GM12878 (cell line): ENCODE results near the gene STXBP2. TPM values are rescaled to one million over a fixed set of nuclear protein-coding genes. Genes with fewer than 3 reads are reported as not detected.

ENCODE experiments used
- ATAC-seq: fragments of 200-7000 bp; cut with Tn5 transposase; 3 replicates; pipeline ENCODE4 v1.9.1; 2020; ENCODE audit warnings: mild to moderate bottlenecking, moderate library complexity
- BruUV-seq: library from RNA; stranded (reverse); fragments of 400-500 nt; replicated peaks from 2 replicates; lab custom pipeline; 2021; lab: Mats Ljungman, UMichigan
- CTCF ChIA-PET: fragments of 300-600 bp; sonication (Branson Sonifier 250); formaldehyde crosslinking; extraction: SDS; loops from one replicate; lab custom pipeline; 2021; ENCODE audit warnings: inconsistent platforms; lab: Yijun Ruan, JAX
- POLR2A ChIA-PET: fragments of 350-600 bp; formaldehyde crosslinking; extraction: SDS; loops from one replicate; lab custom pipeline; 2021; ENCODE audit warnings: inconsistent platforms; lab: Charles Lee
- RAD21 ChIA-PET: fragments of 300-600 bp; sonication (Branson Sonifier 250); formaldehyde crosslinking; loops from one replicate; lab custom pipeline; 2023; ENCODE audit warnings: antibody characterized with exemption; ENCODE audit not compliant: unreplicated experiment; lab: Charles Lee
- SMC1A ChIA-PET: fragments of 300-600 bp; sonication (Branson Sonifier 250); formaldehyde crosslinking; loops from one replicate; lab custom pipeline; 2023; ENCODE audit not compliant: unreplicated experiment, uncharacterized antibody; lab: Charles Lee
- DNase-seq: peaks from one replicate; pipeline ENCODE4 v3.0.0-alpha.2; 2011; ENCODE audit warnings: low read depth, low spot score
- FAIRE-seq: peaks from 3 replicates; lab custom pipeline; 2011; peaks lifted over from hg19 to GRCh38; lab: Jason Lieb, UNC
- H2AFZ ChIP-seq: 2 replicates; pipeline ENCODE4 v1.6.0; 2011; ENCODE audit warnings: low read depth, low read length, control low read depth; ENCODE audit not compliant: control insufficient read depth
- H3K27ac ChIP-seq: 2 replicates; pipeline ENCODE4 v1.5.1; 2011; ENCODE audit warnings: control low read depth; ENCODE audit not compliant: control insufficient read depth, insufficient read depth
- H3K27me3 ChIP-seq, 2 experiments: replicated peaks in 1 of 2; 2 replicates each; pipeline versions ENCODE4 v1.6.0 to v1.6.1; 2011; ENCODE audit warnings: low read length in 1 of 2; ENCODE audit not compliant: control insufficient read depth in 2 of 2, insufficient read depth in 2 of 2
- H3K36me3 ChIP-seq, 2 experiments: 2 replicates each; pipeline ENCODE4 v1.5.1; 2011; ENCODE audit warnings: low read length in 1 of 2; ENCODE audit not compliant: control insufficient read depth in 2 of 2, insufficient read depth in 2 of 2
- H3K4me1 ChIP-seq: 2 replicates; pipeline ENCODE4 v1.6.1; 2011; ENCODE audit warnings: mild to moderate bottlenecking, low read length, moderate library complexity, mixed read lengths; ENCODE audit not compliant: control insufficient read depth, insufficient read depth
- H3K4me2 ChIP-seq: 2 replicates; pipeline ENCODE4 v1.6.0; 2011; ENCODE audit warnings: control low read depth; ENCODE audit not compliant: control insufficient read depth, insufficient read depth
- H3K4me3 ChIP-seq: fragments of 200-600 bp; sonication (generic); 2 replicates; pipeline ENCODE4 v1.5.1; 2016
- H3K79me2 ChIP-seq: 2 replicates; pipeline ENCODE4 v1.6.0; 2011; ENCODE audit warnings: low read length; ENCODE audit not compliant: control insufficient read depth, insufficient read depth
- H3K9ac ChIP-seq: 2 replicates; pipeline ENCODE4 v1.8.0; 2011; ENCODE audit warnings: low read length, control low read depth, mixed read lengths; ENCODE audit not compliant: control insufficient read depth, insufficient read depth
- H3K9me3 ChIP-seq: replicated peaks from 3 replicates; pipeline ENCODE4 v1.5.1; 2011; ENCODE audit warnings: mild to moderate bottlenecking, low read length; ENCODE audit not compliant: control insufficient read depth, insufficient read depth
- H4K20me1 ChIP-seq: 2 replicates; pipeline ENCODE4 v1.6.0; 2011; ENCODE audit not compliant: control insufficient read depth, insufficient read depth
- E2F4 ChIP-seq: IDR thresholded peaks from 2 replicates; pipeline ENCODE4 v1.6.1; 2012; ENCODE audit warnings: low read depth, low read length, improper control_type of control experiment
- POLR2A ChIP-seq: IDR thresholded peaks from 2 replicates; pipeline ENCODE4 v1.6.1; 2011; ENCODE audit warnings: low read depth, mild to moderate bottlenecking, low read length
- WGBS: methylation state at CpG from one replicate; pipeline ENCODE4 v1.1.6; 2016; ENCODE audit warnings: low lambda C conversion rate; ENCODE audit not compliant: insufficient replicate concordance, insufficient coverage; ENCODE audit errors: missing lambda C conversion rate; 5-methylcytosine and 5-hydroxymethylcytosine counted together
- in situ Hi-C: fragments of 300-500 bp; cut with MboI; formaldehyde crosslinking; loops from 9 replicates; pipeline ENCODE4 v1.14.3; 2018; ENCODE audit warnings: mixed read lengths
- intact Hi-C: fragments of 100-400 bp; cut with micrococcal nuclease; formaldehyde crosslinking; loops from one replicate; pipeline ENCODE4 v1.14.2; 2022; ENCODE audit not compliant: unreplicated experiment
- polyA plus RNA-seq, 11 experiments: library from polyadenylated mRNA; depleted of rRNA in 4 of 11; unstranded in 6 of 11; stranded (reverse) in 5 of 11; fragments of >200 nt; fragmentation: Nextera tagmentation in 4 of 11; fragmentation: Illumina TruSeq in 1 of 11; extraction: Ambion mirVana in 4 of 11; extraction: Trizol in 1 of 11; gene quantifications; 1 replicate in 1 of 11; 2 replicates in 10 of 11; pipeline versions ENCODE4 v1.2.1 to v1.2.3, GENCODE V29; 2011 to 2016; ENCODE audit warnings: inconsistent platforms in 2 of 11, missing spikeins in 2 of 11, low read depth in 1 of 11
- total RNA-seq, 4 experiments: library from RNA; depleted of rRNA in 3 of 4; stranded (reverse); fragments of >200 nt in 3 of 4; fragmentation: Illumina TruSeq in 1 of 4; extraction: Trizol in 1 of 4; gene quantifications; 2 replicates each; pipeline versions ENCODE4 v1.2.1 to v1.2.3, GENCODE V29; 2013 to 2021

The STXBP2 gene
- total and polyA plus RNA-seq, 10 of the 15 experiments (the other 5 are each of a cell fraction or from before 2014, with no cell fraction given) = 2.6 to 111 (median 61.4) TPM

GRCh38 chr19:7641290-7642276, 4.7 kb downstream of the STXBP2 start:
- ATAC-seq (no peak), DNase-seq (no peak), FAIRE-seq (no peak)
- Histone ChIP-seq H3K79me2 (peaks cover 16% of the 10 kb centered on the region), H3K9me3 (no peaks in the 10 kb centered on the region; the same call in 2 of the 3 replicates), H3K4me1 (peaks cover 9% of the 10 kb centered on the region), H3K4me2 (no peak overlapping the region), H3K27ac (no peak overlapping the region), H4K20me1 (no peaks in the 10 kb centered on the region), H3K27me3 (no peaks in the 10 kb centered on the region), H2AFZ (no peak overlapping the region), H3K36me3 (peaks cover 0 to 7% of the 10 kb centered on the region in 2 experiments; a peak in 3 of 4 replicates), H3K4me3 (no peak overlapping the region), H3K9ac (no peak overlapping the region)
- ChIA-PET CTCF (interaction anchor here (1.2 kb wide), 1 partner anchor 73 kb away, joined by 3 read pairs; no protein-coding TSS in a partner anchor), POLR2A (interaction anchor here (0.6 kb wide), 1 partner anchor 22 kb away, joined by 3 read pairs; no protein-coding TSS in a partner anchor), SMC1A (no interaction called here), RAD21 (no interaction called here)
- no TSS peak for BruUV-seq
- intact Hi-C loops (no loop called here), in situ Hi-C loops (no loop called here)
- TF ChIP-seq POLR2A = peak; percentile 36; the same call in 1 of the 2 replicates
- no peak for TF ChIP-seq E2F4
- WGBS = 92% methylated on average over 40 of the region's 43 CpGs
